IMR-90 (cell line): Measurements from ENCODE around the gene TUFM. TPM values are rescaled to one million over a fixed set of nuclear protein-coding genes. Genes with fewer than 3 reads are reported as not detected.

Source experiments
- ATAC-seq: fragments of 200-7000 bp; cut with Tn5 transposase; 2 replicates; pipeline ENCODE4 v1.9.1; 2020; ENCODE audit warnings: low read depth, mild to moderate bottlenecking, moderate library complexity
- BruUV-seq: library from RNA; stranded (reverse); fragments of 400-500 nt; replicated peaks from 2 replicates; lab custom pipeline; 2021; lab: Mats Ljungman, UMichigan
- CTCF ChIA-PET: fragments of 300-600 bp; formaldehyde crosslinking; extraction: SDS; loops from one replicate; lab custom pipeline; 2021; ENCODE audit warnings: antibody characterized with exemption; lab: Yijun Ruan, JAX
- POLR2A ChIA-PET: fragments of 300-600 bp; sonication (Branson Sonifier 250); formaldehyde crosslinking; loops from one replicate; lab custom pipeline; 2022; ENCODE audit warnings: antibody characterized with exemption; ENCODE audit not compliant: unreplicated experiment; lab: Charles Lee
- DNase-seq: peaks from one replicate; pipeline ENCODE4 v3.0.0; 2013
- H2AFZ ChIP-seq: replicated peaks from 2 replicates; pipeline ENCODE3; 2013; ENCODE audit warnings: low read length, mild to moderate bottlenecking; ENCODE audit not compliant: poor library complexity
- H2AK5ac ChIP-seq: 2 replicates; pipeline ENCODE4 v1.6.1; 2013; ENCODE audit warnings: low read depth, low read length, inconsistent platforms
- H2AK9ac ChIP-seq: replicated peaks from 2 replicates; pipeline ENCODE3; 2013; ENCODE audit warnings: mild to moderate bottlenecking, low read depth, low read length, moderate library complexity; ENCODE audit not compliant: poor library complexity
- H2BK120ac ChIP-seq: 2 replicates; pipeline ENCODE4 v1.6.1; 2013; ENCODE audit warnings: low read depth, low read length, inconsistent platforms
- H2BK15ac ChIP-seq: 3 replicates; pipeline ENCODE4 v1.6.1; 2013; ENCODE audit warnings: low read depth, low read length, inconsistent platforms
- H2BK20ac ChIP-seq: 2 replicates; pipeline ENCODE4 v1.6.1; 2013; ENCODE audit warnings: low read depth, mild to moderate bottlenecking, inconsistent platforms, low read length, moderate library complexity
- H2BK5ac ChIP-seq: 2 replicates; pipeline ENCODE4 v1.6.1; 2013; ENCODE audit warnings: mild to moderate bottlenecking, low read depth, low read length, inconsistent platforms; ENCODE audit not compliant: poor library complexity, severe bottlenecking
- H3K14ac ChIP-seq: replicated peaks from 2 replicates; pipeline ENCODE4 v1.6.1; 2013; ENCODE audit warnings: low read depth, low read length, inconsistent platforms
- H3K18ac ChIP-seq: 2 replicates; pipeline ENCODE4 v1.6.1; 2013; ENCODE audit warnings: low read depth, low read length, control low read depth
- H3K23ac ChIP-seq: 2 replicates; pipeline ENCODE4 v1.6.1; 2013; ENCODE audit warnings: low read depth, low read length, inconsistent platforms
- H3K27ac ChIP-seq: 2 replicates; pipeline ENCODE4 v1.5.1; 2013; ENCODE audit warnings: mild to moderate bottlenecking, control low read depth, low read length; ENCODE audit not compliant: insufficient read depth
- H3K27me3 ChIP-seq: 2 replicates; pipeline ENCODE4 v1.6.1; 2013; ENCODE audit warnings: low read length; ENCODE audit not compliant: control insufficient read depth, insufficient read depth
- H3K36me3 ChIP-seq: 2 replicates; pipeline ENCODE4 v1.6.1; 2013; ENCODE audit warnings: low read length, mixed read lengths; ENCODE audit not compliant: control insufficient read depth, insufficient read depth
- H3K4ac ChIP-seq: 2 replicates; pipeline ENCODE4 v1.6.1; 2013; ENCODE audit warnings: low read depth, low read length, inconsistent platforms
- H3K4me1 ChIP-seq: 2 replicates; pipeline ENCODE4 v1.6.1; 2013; ENCODE audit warnings: low read length, mixed read lengths; ENCODE audit not compliant: control insufficient read depth, insufficient read depth
- H3K4me2 ChIP-seq: 2 replicates; pipeline ENCODE4 v1.6.1; 2013; ENCODE audit warnings: low read depth, mild to moderate bottlenecking, control low read depth, low read length, moderate library complexity
- H3K4me3 ChIP-seq: 2 replicates; pipeline ENCODE4 v1.5.1; 2013; ENCODE audit warnings: low read depth, mild to moderate bottlenecking, control low read depth, low read length, moderate library complexity; ENCODE audit not compliant: insufficient read depth
- H3K56ac ChIP-seq: 2 replicates; pipeline ENCODE4 v1.6.1; 2013; ENCODE audit warnings: low read length, inconsistent platforms; ENCODE audit not compliant: insufficient read depth; ENCODE audit errors: extremely low read depth
- H3K79me1 ChIP-seq, 2 experiments: 2 replicates each; pipeline ENCODE4 v1.6.1; 2013; ENCODE audit warnings: low read length in 2 of 2, inconsistent platforms in 1 of 2, low read depth in 1 of 2
- H3K9ac ChIP-seq: 2 replicates; pipeline ENCODE4 v1.6.1; 2013; ENCODE audit warnings: low read depth, low read length, control low read depth
- H3K9me1 ChIP-seq: 2 replicates; pipeline ENCODE4 v1.6.1; 2013; ENCODE audit warnings: low read length, inconsistent platforms; ENCODE audit not compliant: insufficient read depth
- H3K9me3 ChIP-seq: 2 replicates; pipeline ENCODE4 v1.6.1; 2013; ENCODE audit warnings: low read length; ENCODE audit not compliant: control insufficient read depth, insufficient read depth
- H4K20me1 ChIP-seq: 2 replicates; pipeline ENCODE4 v1.6.1; 2013; ENCODE audit warnings: low read length, inconsistent platforms; ENCODE audit not compliant: insufficient read depth
- H4K5ac ChIP-seq: 2 replicates; pipeline ENCODE4 v1.6.1; 2013; ENCODE audit warnings: mild to moderate bottlenecking, low read depth, low read length, control low read depth
- H4K8ac ChIP-seq, 2 experiments: 2 replicates each; pipeline ENCODE4 v1.6.1; 2013; ENCODE audit warnings: low read depth in 2 of 2, low read length in 2 of 2, control low read depth in 1 of 2, inconsistent platforms in 1 of 2
- H4K91ac ChIP-seq: 2 replicates; pipeline ENCODE4 v1.6.1; 2013; ENCODE audit warnings: low read depth, low read length, inconsistent platforms; ENCODE audit not compliant: insufficient read depth
- BHLHE40 ChIP-seq: fragments of 150-350 bp; IDR thresholded peaks from 2 replicates; pipeline ENCODE4 v1.6.1; 2016; ENCODE audit warnings: mild to moderate bottlenecking, low read depth, low read length
- CEBPB ChIP-seq: IDR thresholded peaks from 2 replicates; pipeline ENCODE4 v1.6.1; 2012; ENCODE audit warnings: low read depth, low read length, improper control_type of control experiment
- CHD1 ChIP-seq: IDR thresholded peaks from 2 replicates; pipeline ENCODE4 v1.6.1; 2012; ENCODE audit warnings: low read depth, low read length, improper control_type of control experiment
- CTCF ChIP-seq: conservative IDR thresholded peaks from 2 replicates; pipeline ENCODE4 v1.5.1; 2012; ENCODE audit warnings: mild to moderate bottlenecking, low read depth, low read length, improper control_type of control experiment
- ELK1 ChIP-seq: fragments of 150-350 bp; IDR thresholded peaks from 2 replicates; pipeline ENCODE4 v1.6.1; 2016; ENCODE audit warnings: low read depth, mild to moderate bottlenecking, low read length, moderate library complexity, borderline replicate concordance
- MAFK ChIP-seq: IDR thresholded peaks from 2 replicates; pipeline ENCODE4 v1.6.1; 2012; ENCODE audit warnings: low read depth, low read length, improper control_type of control experiment
- MAZ ChIP-seq: IDR thresholded peaks from 2 replicates; pipeline ENCODE4 v1.6.1; 2012; ENCODE audit warnings: low read depth, mild to moderate bottlenecking, low read length, improper control_type of control experiment, moderate library complexity, borderline replicate concordance
- MXI1 ChIP-seq: IDR thresholded peaks from 2 replicates; pipeline ENCODE4 v1.6.1; 2012; ENCODE audit warnings: low read depth, mild to moderate bottlenecking, low read length, moderate library complexity, borderline replicate concordance
- NFE2L2 ChIP-seq: fragments of 150-350 bp; IDR thresholded peaks from 2 replicates; pipeline ENCODE4 v1.6.1; 2016; ENCODE audit warnings: low read depth, mild to moderate bottlenecking, low read length
- POLR2A ChIP-seq: IDR thresholded peaks from 2 replicates; pipeline ENCODE4 v1.6.1; 2012; ENCODE audit warnings: mild to moderate bottlenecking, low read depth, low read length
- RAD21 ChIP-seq: IDR thresholded peaks from 2 replicates; pipeline ENCODE4 v1.6.1; 2012; ENCODE audit warnings: low read length, improper control_type of control experiment
- RCOR1 ChIP-seq: IDR thresholded peaks from 2 replicates; pipeline ENCODE4 v1.6.1; 2012; ENCODE audit warnings: mild to moderate bottlenecking, low read length, improper control_type of control experiment; ENCODE audit not compliant: insufficient replicate concordance
- RFX5 ChIP-seq: IDR thresholded peaks from 2 replicates; pipeline ENCODE4 v1.8.0; 2012; ENCODE audit warnings: low read depth, mild to moderate bottlenecking, low read length, moderate library complexity
- SMC3 ChIP-seq: fragments of 150-350 bp; IDR thresholded peaks from 2 replicates; pipeline ENCODE4 v1.6.1; 2016; ENCODE audit warnings: low read depth, mild to moderate bottlenecking, antibody characterized with exemption, low read length, moderate library complexity
- WGBS, 2 experiments: methylation state at CpG; one replicate each; pipeline versions ENCODE4 v1.1.5 to v1.1.7; 2013; ENCODE audit warnings: missing lambda C conversion rate in 2 of 2; ENCODE audit not compliant: insufficient read length in 1 of 2; ENCODE audit errors: extremely low coverage in 2 of 2; 5-methylcytosine and 5-hydroxymethylcytosine counted together
- dilution Hi-C: fragments of 300-500 bp; cut with HindIII; formaldehyde crosslinking; loops from one replicate; pipeline ENCODE4 v1.14.3; 2018; ENCODE audit warnings: low sequenced_read_pairs; ENCODE audit not compliant: unreplicated experiment
- in situ Hi-C: fragments of 300-500 bp; cut with MboI; formaldehyde crosslinking; loops from 3 replicates; pipeline ENCODE4 v1.14.3; 2019; ENCODE audit warnings: low sequenced_read_pairs, inconsistent platforms, mixed read lengths
- intact Hi-C: fragments of 100-400 bp; cut with micrococcal nuclease; formaldehyde crosslinking; loops from 2 replicates; pipeline ENCODE4 v1.10.0; 2022
- polyA plus RNA-seq, 3 experiments: library from polyadenylated mRNA; depleted of rRNA; stranded (reverse); fragments of >200 nt; gene quantifications; 2 replicates each; pipeline ENCODE4 v1.2.3, GENCODE V29; 2012; ENCODE audit warnings: low replicate concordance in 1 of 3
- total RNA-seq: library from RNA; depleted of rRNA; stranded (reverse); fragments of >200 nt; gene quantifications from 2 replicates; pipeline ENCODE4 v1.2.3, GENCODE V29; 2012
- TF ChIP-seq, protein P1 (sequence below): fragments of 150-350 bp; IDR thresholded peaks from 2 replicates; pipeline ENCODE4 v1.6.1; 2017; ENCODE audit warnings: mild to moderate bottlenecking, antibody characterized with exemption, low read length, low read depth

TUFM gene
- total and polyA plus RNA-seq, 2 of the 4 experiments (the other 2 are of a cell fraction), result 80.3 to 126 TPM

GRCh38 chr16:28883221-28883996 is 37.3 kb upstream of the TUFM start:
- H3K56ac ChIP-seq, result no peak overlapping the region
- peaks cover 7% of the 10 kb centered on the region; the same call in 1 of the 2 replicates for H3K9me1 ChIP-seq
- peaks cover 4 to 13% of the 10 kb centered on the region in 2 experiments; a peak in 2 of 4 replicates for H3K79me1 ChIP-seq
- H3K36me3 ChIP-seq, result no peaks in the 10 kb centered on the region
- no peak overlapping the region for H2AK5ac ChIP-seq
- no peak overlapping the region for H4K5ac ChIP-seq
- no peak overlapping the region for H3K4ac ChIP-seq
- no peak overlapping the region for H3K14ac ChIP-seq
- no peaks in the 10 kb centered on the region for H4K20me1 ChIP-seq
- no peak overlapping the region for H2BK5ac ChIP-seq
- H3K27me3 ChIP-seq, result no peaks in the 10 kb centered on the region
- dilution Hi-C loops, result no loop called here
- ChIA-PET CTCF (interaction anchor here (0.6 kb wide), 1 partner anchor 44 kb away, joined by 3 read pairs; no protein-coding TSS in a partner anchor), POLR2A (no interaction called here)
- peak overlapping the region; percentile 42 for H2AK9ac ChIP-seq
- H3K9me3 ChIP-seq, result no peaks in the 10 kb centered on the region
- peaks cover 7% of the 10 kb centered on the region; the same call in 1 of the 2 replicates for H3K4me1 ChIP-seq
- no TSS peak for BruUV-seq
- no peak overlapping the region for H4K8ac ChIP-seq
- peak overlapping the region; percentile 18 for H2AFZ ChIP-seq
- no peak overlapping the region for H3K4me3 ChIP-seq
- H3K23ac ChIP-seq, result no peak overlapping the region
- 62% methylated on average over 12 of the region's 25 CpGs; no CpG with 5 or more reads in 1 of the 2 experiments for WGBS, 2 experiments
- ATAC-seq, result no peak
- in situ Hi-C loops, result no loop called here
- H4K91ac ChIP-seq, result no peak overlapping the region
- no peak overlapping the region for H2BK120ac ChIP-seq
- no peak overlapping the region for H3K18ac ChIP-seq
- no peak overlapping the region for H3K27ac ChIP-seq
- H2BK20ac ChIP-seq, result no peak overlapping the region
- DNase-seq, result no peak
- no peak overlapping the region for H3K4me2 ChIP-seq
- H3K9ac ChIP-seq, result no peak overlapping the region
- intact Hi-C loops, result loop anchor here (5.0 kb wide), 1 partner anchor 34 kb away; no protein-coding TSS in a partner anchor
- no peak overlapping the region for H2BK15ac ChIP-seq
- TF ChIP-seq CTCF (no peak), MXI1 (no peak), ELK1 (no peak), BHLHE40 (no peak), RCOR1 (no peak), SMC3 (no peak), MAZ (no peak), CHD1 (no peak), MAFK (no peak), POLR2A (no peak), NFE2L2 (no peak), CEBPB (no peak), RFX5 (no peak), RAD21 (no peak)
- TF ChIP-seq, protein P1, sequence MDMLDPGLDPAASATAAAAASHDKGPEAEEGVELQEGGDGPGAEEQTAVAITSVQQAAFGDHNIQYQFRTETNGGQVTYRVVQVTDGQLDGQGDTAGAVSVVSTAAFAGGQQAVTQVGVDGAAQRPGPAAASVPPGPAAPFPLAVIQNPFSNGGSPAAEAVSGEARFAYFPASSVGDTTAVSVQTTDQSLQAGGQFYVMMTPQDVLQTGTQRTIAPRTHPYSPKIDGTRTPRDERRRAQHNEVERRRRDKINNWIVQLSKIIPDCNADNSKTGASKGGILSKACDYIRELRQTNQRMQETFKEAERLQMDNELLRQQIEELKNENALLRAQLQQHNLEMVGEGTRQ, result no peak
